ENCODE results near the gene SPATA21. TPM values are rescaled to one million over a fixed set of nuclear protein-coding genes. Genes with fewer than 3 reads are reported as not detected.
A peak's percentile ranks its signal among the peaks of the same experiment; 100 is the strongest.

The SPATA21 gene
- total and polyA plus RNA-seq, 10 of the 15 experiments (the other 5 are each of a cell fraction or from before 2014, with no cell fraction given), result 0.05 to 1.1 (median 0.24) TPM; not detected in 1

GRCh38 chr1:16440470-16441281 is 3.5 kb upstream of the SPATA21 start, which contains the start of gene NECAP2 (continued):
- peak; percentile 72; the same call in 1 of the 2 replicates for TF ChIP-seq DPF2 (IDR thresholded peaks at IDR 0.05)
- peak; percentile 68 for TF ChIP-seq HCFC1 (IDR thresholded peaks at IDR 0.05; ENCODE audit: low read length)
- no peak for TF ChIP-seq FOXM1 (IDR thresholded peaks at IDR 0.05; ENCODE audit: low read depth, low read length)
- TF ChIP-seq SIN3A (IDR thresholded peaks at IDR 0.05; ENCODE audit: low read depth, low read length), result 0 out of 2 replicates have a peak, but pooled peaks have one; percentile 34
- TF ChIP-seq IRF4 (IDR thresholded peaks at IDR 0.05; ENCODE audit: low read depth, low read length), result peak; percentile 38; the same call in 1 of the 2 replicates
- TF ChIP-seq ZNF592 (IDR thresholded peaks at IDR 0.05), result no peak; the same call in 1 of the 2 replicates
- no peak for TF ChIP-seq CHD4 (IDR thresholded peaks at IDR 0.05)
- TF ChIP-seq CEBPZ (IDR thresholded peaks at IDR 0.05; ENCODE audit: low read depth, low read length), result no peak
- TF ChIP-seq MYB (IDR thresholded peaks at IDR 0.05; ENCODE audit: borderline replicate concordance, low read depth, low read length), result no peak
- TF ChIP-seq EZH2 (IDR thresholded peaks at IDR 0.05; ENCODE audit: borderline replicate concordance, control insufficient read depth, low read depth, low read length), result no peak
- no peak for TF ChIP-seq PBX3 (IDR thresholded peaks at IDR 0.05; ENCODE audit: insufficient replicate concordance, low read depth, low read length)
- TF ChIP-seq REST (IDR thresholded peaks at IDR 0.05; ENCODE audit: low read depth, low read length), result no peak
- 0 out of 2 replicates have a peak, but pooled peaks have one; percentile 24 for TF ChIP-seq RCOR1 (conservative IDR thresholded peaks at IDR 0.05; ENCODE audit: low read depth, low read length)

All from GM12878 (cell line).